ENCODE results near the gene CAMTA1. TPM values are rescaled to one million over a fixed set of nuclear protein-coding genes. Genes with fewer than 3 reads are reported as not detected.

The CAMTA1 gene
- total and polyA plus RNA-seq, 9 of the 15 experiments (the other 6 are each of a cell fraction or from before 2014, with no cell fraction given) = 43.9 to 161 (median 65.9) TPM

- TF ChIP-seq RAD21 (CRISPR knock-in tag; conservative IDR thresholded peaks at IDR 0.05 in 1 of 2, IDR thresholded peaks at IDR 0.05 in 1 of 2) = peak in 1 of 2 experiments; percentile 16; a peak in 1 of 4 replicates
- no peak for TF ChIP-seq PKNOX1 (IDR thresholded peaks at IDR 0.05)
- TF ChIP-seq SMAD4 (CRISPR knock-in tag; conservative IDR thresholded peaks at IDR 0.05) = 0 out of 2 replicates have a peak, but pooled peaks have one; percentile 58
- TF ChIP-seq GTF2F1 (IDR thresholded peaks at IDR 0.05; ENCODE audit: low read depth, low read length) = no peak
- 0 out of 2 replicates have a peak, but pooled peaks have one; percentile 15 for TF ChIP-seq CBFA2T3 (IDR thresholded peaks at IDR 0.05)
- no peak for TF ChIP-seq JUND (IDR thresholded peaks at IDR 0.05; ENCODE audit: borderline replicate concordance, low read depth, low read length)
- no peak; the same call in 2 of the 3 replicates for TF ChIP-seq JUND (tag; IDR thresholded peaks at IDR 0.05; ENCODE audit: borderline replicate concordance, low read depth, low read length)
- TF ChIP-seq ZNF583 (CRISPR knock-in tag; IDR thresholded peaks at IDR 0.05) = 0 out of 2 replicates have a peak, but pooled peaks have one; percentile 49
- peak; percentile 45 for TF ChIP-seq ARID1B (IDR thresholded peaks at IDR 0.05)
- TF ChIP-seq ZNF408 (CRISPR knock-in tag; IDR thresholded peaks at IDR 0.05; ENCODE audit: low read depth) = no peak
- no peak for TF ChIP-seq TAF1 (IDR thresholded peaks at IDR 0.05; ENCODE audit: control insufficient read depth, extremely low read depth, insufficient read depth, low read length, severe bottlenecking)
- TF ChIP-seq ATF7 (IDR thresholded peaks at IDR 0.05) = 0 out of 2 replicates have a peak, but pooled peaks have one; percentile 12
- no peak for TF ChIP-seq ZNF174 (CRISPR knock-in tag; IDR thresholded peaks at IDR 0.05)
- TF ChIP-seq ID3 (CRISPR knock-in tag; IDR thresholded peaks at IDR 0.05) = no peak
- no peak for TF ChIP-seq ID3 (tag; IDR thresholded peaks at IDR 0.05)
- no peak for TF ChIP-seq EP400 (IDR thresholded peaks at IDR 0.05)
- TF ChIP-seq ARNT (IDR thresholded peaks at IDR 0.05) = no peak
- no peak for TF ChIP-seq MBD2 (IDR thresholded peaks at IDR 0.05; ENCODE audit: borderline replicate concordance, low read depth)
- no peak for TF ChIP-seq ATF2 (CRISPR knock-in tag; IDR thresholded peaks at IDR 0.05)
- no peak for TF ChIP-seq RFX5 (IDR thresholded peaks at IDR 0.05; ENCODE audit: low read depth, low read length)
- TF ChIP-seq POLR2G (IDR thresholded peaks at IDR 0.05; ENCODE audit: low read depth, low read length) = peak; percentile 47
- peak; percentile 51 for TF ChIP-seq RBFOX2 (IDR thresholded peaks at IDR 0.05; ENCODE audit: low read depth, low read length)
- 0 out of 2 replicates have a peak, but pooled peaks have one; percentile 47 for TF ChIP-seq ZNF766 (CRISPR knock-in tag; conservative IDR thresholded peaks at IDR 0.05)
- TF ChIP-seq DMBX1 (CRISPR knock-in tag; IDR thresholded peaks at IDR 0.05; ENCODE audit: borderline replicate concordance) = peak; percentile 56; the same call in 1 of the 2 replicates
- no peak for TF ChIP-seq NEUROD1 (IDR thresholded peaks at IDR 0.05; ENCODE audit: borderline replicate concordance, low read depth, low read length, partially characterized antibody)
- no peak for TF ChIP-seq HNRNPUL1 (IDR thresholded peaks at IDR 0.05; ENCODE audit: low read length)
These were observed 127.3 kb downstream of the CAMTA1 start (continued) for GRCh38 chr1:6912518-6912917.
